Fibroblast of lung (primary cell): ENCODE results near the gene PEF1. TPM values are rescaled to one million over a fixed set of nuclear protein-coding genes. Genes with fewer than 3 reads are reported as not detected.

ENCODE experiments used
- DNase-seq, 2 donors: peaks; one replicate each; pipeline versions ENCODE4 v3.0.0 to v3.0.0-alpha.2; 2010; ENCODE audit warnings: low read depth in 2 of 2
- H2AFZ ChIP-seq: 2 replicates; pipeline ENCODE4 v1.5.1; 2012; ENCODE audit warnings: low read length, control low read depth, inconsistent platforms
- H3K27ac ChIP-seq: 2 replicates; pipeline ENCODE4 v1.5.1; 2011; ENCODE audit warnings: low read length, control low read depth; ENCODE audit not compliant: insufficient read depth
- H3K27me3 ChIP-seq: 2 replicates; pipeline ENCODE4 v1.5.1; 2011; ENCODE audit warnings: mild to moderate bottlenecking, low read length; ENCODE audit not compliant: control insufficient read depth, insufficient read depth
- H3K36me3 ChIP-seq: 2 replicates; pipeline ENCODE4 v1.5.1; 2011; ENCODE audit warnings: low read length; ENCODE audit not compliant: control insufficient read depth, insufficient read depth
- H3K4me1 ChIP-seq: 2 replicates; pipeline ENCODE4 v1.5.1; 2011; ENCODE audit warnings: low read length; ENCODE audit not compliant: control insufficient read depth, insufficient read depth; ENCODE audit errors: extremely low read depth
- H3K4me2 ChIP-seq: 2 replicates; pipeline ENCODE4 v1.5.1; 2011; ENCODE audit warnings: low read length, control low read depth; ENCODE audit not compliant: insufficient read depth; ENCODE audit errors: extremely low read depth
- H3K4me3 ChIP-seq, 4 experiments: fragments of 200-600 bp in 1 of 4; sonication (generic) in 1 of 4; replicated peaks in 1 of 4; 2 replicates each; pipeline ENCODE4 v1.5.1; 2011 to 2016; ENCODE audit warnings: low read length in 4 of 4, low read depth in 3 of 4, mild to moderate bottlenecking in 3 of 4, control low read depth in 2 of 4, inconsistent platforms in 1 of 4, mixed read lengths in 1 of 4; ENCODE audit not compliant: insufficient read depth in 1 of 4; ENCODE audit errors: control extremely low read depth in 1 of 4
- H3K79me2 ChIP-seq: 2 replicates; pipeline ENCODE4 v1.5.1; 2012; ENCODE audit warnings: mild to moderate bottlenecking, low read length, inconsistent platforms; ENCODE audit not compliant: control insufficient read depth, insufficient read depth
- H3K9ac ChIP-seq: 2 replicates; pipeline ENCODE4 v1.5.1; 2011; ENCODE audit warnings: mild to moderate bottlenecking, low read length, control low read depth; ENCODE audit not compliant: insufficient read depth
- H3K9me3 ChIP-seq: 2 replicates; pipeline ENCODE4 v1.5.1; 2012; ENCODE audit warnings: low read depth, low read length; ENCODE audit not compliant: control insufficient read depth, insufficient read depth
- H4K20me1 ChIP-seq: 2 replicates; pipeline ENCODE4 v1.5.1; 2011; ENCODE audit warnings: low read length; ENCODE audit not compliant: control insufficient read depth, insufficient read depth; ENCODE audit errors: extremely low read depth
- EZH2 ChIP-seq: IDR thresholded peaks from 2 replicates; pipeline ENCODE4 v1.5.1; 2012; ENCODE audit warnings: low read length, control low read depth, mild to moderate bottlenecking; ENCODE audit errors: missing control alignments
- polyA plus RNA-seq, 2 donors: library from polyadenylated mRNA; depleted of rRNA in 1 of 2; stranded (reverse) in 1 of 2; unstranded in 1 of 2; fragments of >200 nt; gene quantifications; 2 replicates each; pipeline ENCODE4 v1.2.1, GENCODE V29; 2011 to 2012; ENCODE audit warnings: missing spikeins in 1 of 2
- total RNA-seq: library from RNA; depleted of rRNA; stranded (reverse); fragments of >200 nt; gene quantifications from 2 replicates; pipeline ENCODE4 v1.2.1, GENCODE V29; 2014
- TF ChIP-seq, protein P1 (sequence below), 2 donors: IDR thresholded peaks in 1 of 2; conservative IDR thresholded peaks in 1 of 2; 1 replicate in 1 of 2; 2 replicates in 1 of 2; pipeline ENCODE4 v1.5.1; 2011 to 2012; ENCODE audit warnings: low read length in 2 of 2, control low read depth in 1 of 2, inconsistent platforms in 1 of 2, low read depth in 1 of 2, mild to moderate bottlenecking in 1 of 2

Gene PEF1
- total and polyA plus RNA-seq, 2 donors (not counting 1 experiment from before 2014, with no cell fraction given): 72.9 to 78.1 TPM

DNA sequence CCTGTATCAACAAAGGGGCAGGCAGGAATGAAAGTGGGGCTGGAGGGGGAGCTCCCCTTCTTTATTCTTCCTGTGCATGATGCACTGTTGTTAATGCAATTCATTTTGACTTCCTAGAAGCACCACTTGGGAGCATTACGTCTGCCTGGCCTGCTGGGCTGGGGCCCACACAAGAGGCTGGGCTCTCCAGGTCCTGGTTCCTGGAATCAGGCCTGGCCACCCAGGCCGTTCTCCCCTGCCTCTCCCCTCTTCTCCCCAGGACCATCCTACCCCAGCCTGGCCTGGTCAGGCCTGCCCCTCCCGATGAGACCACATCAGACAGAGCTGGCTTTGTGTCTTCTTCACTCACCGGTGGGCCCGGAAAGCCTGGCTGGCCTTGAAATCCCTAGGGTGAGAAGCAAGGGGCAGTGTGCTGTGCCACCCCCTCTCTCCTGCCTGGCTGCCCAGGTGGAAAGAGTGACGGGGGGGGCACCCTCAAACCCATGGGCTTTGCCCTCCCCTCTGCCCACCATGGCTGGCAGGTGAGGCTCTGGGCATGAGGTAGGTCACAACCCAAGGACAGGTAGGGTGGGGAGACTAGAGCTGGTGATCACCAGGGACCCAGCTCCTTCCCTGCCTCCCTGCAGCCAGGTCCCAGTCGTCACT lies 20.7 kb upstream of the PEF1 start:
- Histone ChIP-seq H3K27me3 (no peaks in the 10 kb centered on the region), H3K4me1 (peaks cover 9% of the 10 kb centered on the region), H3K4me3 (no peak overlapping the region), H3K36me3 (peaks cover 26% of the 10 kb centered on the region), H3K79me2 (no peaks in the 10 kb centered on the region), H4K20me1 (no peaks in the 10 kb centered on the region), H3K9ac (no peak overlapping the region), H3K9me3 (no peaks in the 10 kb centered on the region), H2AFZ (no peak overlapping the region), H3K27ac (no peak overlapping the region), H3K4me2 (no peak overlapping the region)
- no peak for TF ChIP-seq EZH2
- TF ChIP-seq, protein P1, sequence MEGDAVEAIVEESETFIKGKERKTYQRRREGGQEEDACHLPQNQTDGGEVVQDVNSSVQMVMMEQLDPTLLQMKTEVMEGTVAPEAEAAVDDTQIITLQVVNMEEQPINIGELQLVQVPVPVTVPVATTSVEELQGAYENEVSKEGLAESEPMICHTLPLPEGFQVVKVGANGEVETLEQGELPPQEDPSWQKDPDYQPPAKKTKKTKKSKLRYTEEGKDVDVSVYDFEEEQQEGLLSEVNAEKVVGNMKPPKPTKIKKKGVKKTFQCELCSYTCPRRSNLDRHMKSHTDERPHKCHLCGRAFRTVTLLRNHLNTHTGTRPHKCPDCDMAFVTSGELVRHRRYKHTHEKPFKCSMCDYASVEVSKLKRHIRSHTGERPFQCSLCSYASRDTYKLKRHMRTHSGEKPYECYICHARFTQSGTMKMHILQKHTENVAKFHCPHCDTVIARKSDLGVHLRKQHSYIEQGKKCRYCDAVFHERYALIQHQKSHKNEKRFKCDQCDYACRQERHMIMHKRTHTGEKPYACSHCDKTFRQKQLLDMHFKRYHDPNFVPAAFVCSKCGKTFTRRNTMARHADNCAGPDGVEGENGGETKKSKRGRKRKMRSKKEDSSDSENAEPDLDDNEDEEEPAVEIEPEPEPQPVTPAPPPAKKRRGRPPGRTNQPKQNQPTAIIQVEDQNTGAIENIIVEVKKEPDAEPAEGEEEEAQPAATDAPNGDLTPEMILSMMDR (conservative IDR thresholded peaks at IDR 0.05 in 1 of 2, IDR thresholded peaks at IDR 0.05 in 1 of 2; ENCODE audit: low read depth in 1 of 2, low read length in 2 of 2): no peak
- DNase-seq: no peak

DNA sequence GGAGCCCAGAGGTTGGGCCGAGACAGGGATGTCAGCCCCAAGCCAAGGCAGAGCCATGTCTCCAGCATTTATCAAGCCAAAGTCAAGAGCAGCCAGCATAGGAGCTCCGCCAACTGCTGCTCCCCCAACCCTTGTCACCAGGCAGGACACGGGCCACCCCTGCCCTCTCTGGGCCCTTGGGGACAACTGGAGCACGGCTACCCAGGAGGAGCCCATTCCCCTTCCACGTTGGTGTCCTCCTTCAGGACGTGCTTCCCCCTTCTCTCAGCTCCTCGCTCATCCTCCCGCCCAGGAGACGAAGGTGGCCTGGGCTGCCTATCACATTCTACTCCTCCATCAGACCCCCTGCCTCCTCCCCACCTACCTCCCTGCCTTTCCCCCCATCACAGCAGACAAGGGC lies 19.9 kb upstream of the PEF1 start:
- Histone ChIP-seq H2AFZ (no peak overlapping the region), H4K20me1 (no peaks in the 10 kb centered on the region), H3K27me3 (no peaks in the 10 kb centered on the region), H3K27ac (no peak overlapping the region), H3K4me3 (no peak overlapping the region), H3K36me3 (peaks cover 25% of the 10 kb centered on the region), H3K9me3 (no peaks in the 10 kb centered on the region), H3K4me1 (peaks cover 3% of the 10 kb centered on the region), H3K4me2 (no peak overlapping the region), H3K9ac (no peak overlapping the region), H3K79me2 (no peaks in the 10 kb centered on the region)
- TF ChIP-seq, protein P1 (conservative IDR thresholded peaks at IDR 0.05 in 1 of 2, IDR thresholded peaks at IDR 0.05 in 1 of 2; ENCODE audit: low read depth in 1 of 2, low read length in 2 of 2): no peak
- no peak for TF ChIP-seq EZH2
- DNase-seq: no peak

DNA sequence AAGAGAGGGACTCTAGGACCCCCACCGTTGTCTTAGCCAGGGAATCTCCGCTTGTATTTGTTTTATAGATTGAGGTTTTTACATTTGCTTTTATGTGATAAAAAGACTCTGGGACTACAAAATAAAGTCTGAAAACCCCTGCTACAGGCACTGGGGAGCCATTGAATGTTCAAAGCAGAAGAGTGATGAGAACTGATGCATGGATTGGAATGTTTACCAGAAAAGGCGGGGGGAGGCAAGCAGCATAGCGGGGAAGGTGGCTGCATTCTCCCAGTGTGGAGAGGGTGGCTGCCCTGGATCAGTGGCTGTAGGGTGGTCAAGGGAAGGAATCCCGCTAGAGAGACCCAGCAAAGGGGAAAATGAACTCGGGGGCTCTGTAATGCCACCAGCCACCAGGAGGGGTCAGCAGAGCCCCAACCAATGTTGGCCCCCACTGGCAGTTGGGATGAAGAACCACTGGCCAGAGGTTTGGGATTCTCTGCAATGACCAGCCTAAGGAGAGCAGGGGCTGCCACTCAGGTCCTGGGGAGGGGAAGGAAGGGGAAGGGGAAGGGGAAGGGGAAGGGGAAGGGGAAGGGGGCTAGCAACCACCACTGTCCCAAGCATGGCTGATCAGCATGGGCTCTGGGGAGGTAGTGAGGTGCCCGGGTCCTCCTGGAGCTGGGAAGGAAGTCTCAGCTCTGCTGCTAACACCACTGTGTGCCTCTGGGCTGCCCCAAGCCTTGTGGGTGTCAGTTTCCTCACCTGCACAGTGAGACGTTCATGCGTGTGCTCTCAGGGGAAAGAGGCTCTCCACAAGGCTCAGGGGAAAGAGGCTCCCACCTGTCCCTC lies 19.2 kb upstream of the PEF1 start:
- H3K4me3 ChIP-seq: no peak overlapping the region
- H4K20me1 ChIP-seq: no peaks in the 10 kb centered on the region
- peak in 1 of 2 donors; percentile 42 for DNase-seq
- peaks cover 3% of the 10 kb centered on the region for H3K4me1 ChIP-seq
- no peak overlapping the region for H3K9ac ChIP-seq
- H3K36me3 ChIP-seq: peaks cover 24% of the 10 kb centered on the region
- no peak overlapping the region for H3K4me2 ChIP-seq
- TF ChIP-seq, protein P1 (conservative IDR thresholded peaks at IDR 0.05 in 1 of 2, IDR thresholded peaks at IDR 0.05 in 1 of 2; ENCODE audit: low read depth in 1 of 2, low read length in 2 of 2): peak; percentile 82 to 88
- TF ChIP-seq EZH2: no peak
- H3K27me3 ChIP-seq: no peaks in the 10 kb centered on the region
- H3K27ac ChIP-seq: no peak overlapping the region
- no peak overlapping the region for H2AFZ ChIP-seq
- H3K79me2 ChIP-seq: no peaks in the 10 kb centered on the region
- H3K9me3 ChIP-seq: no peaks in the 10 kb centered on the region
